Transverse colon (tissue), 3 donors: Measurements from ENCODE around the gene CHST3.

Experiments used
- POLR2A ChIP-seq: fragments of 450-650 bp; IDR thresholded peaks from one replicate; pipeline ENCODE4 v1.6.1; 2016; ENCODE audit warnings: antibody characterized with exemption, mild to moderate bottlenecking, moderate library complexity
- POLR2AphosphoS5 ChIP-seq, 3 donors: sonication (generic); formaldehyde crosslinking; IDR thresholded peaks; one replicate each; pipeline ENCODE4 v1.6.1; 2016; ENCODE audit warnings: antibody characterized with exemption in 3 of 3

DNA sequence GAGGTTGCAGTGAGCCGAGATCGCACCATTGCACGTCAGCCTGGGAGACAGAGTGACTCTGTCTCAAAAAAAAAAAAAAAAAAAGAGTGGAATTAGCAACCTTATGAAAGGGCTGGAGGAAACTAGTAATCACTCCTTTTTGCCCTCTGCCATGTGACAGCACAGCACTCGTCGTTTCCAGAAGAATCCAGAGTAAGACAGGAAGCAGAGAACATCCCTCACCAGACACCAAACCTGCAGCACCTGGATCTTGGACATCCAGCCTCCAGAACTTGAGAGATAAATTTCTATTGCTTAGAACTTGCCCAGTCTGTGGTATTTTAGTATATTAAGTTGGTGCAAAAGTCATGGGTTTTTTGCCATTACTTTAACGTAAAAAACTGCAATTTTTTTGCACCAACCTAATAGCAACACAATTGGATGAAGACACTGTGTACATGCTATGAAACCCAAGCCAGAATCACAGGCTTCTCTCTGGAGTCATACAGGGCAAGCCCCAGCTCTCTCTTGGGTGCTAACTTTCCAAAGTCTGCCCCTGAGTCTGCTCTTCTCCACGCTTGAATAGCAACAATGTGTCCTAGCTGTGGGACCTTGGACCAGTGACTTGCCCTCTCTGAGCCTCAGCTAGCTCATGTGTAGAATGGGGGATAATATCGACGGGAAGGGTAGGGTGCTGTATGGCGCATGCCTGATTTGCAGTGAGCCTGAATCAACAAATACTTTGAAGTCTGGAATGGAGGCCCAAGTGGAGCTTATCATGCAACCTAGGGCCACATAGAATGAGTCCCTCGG, 55.1 kb downstream of the CHST3 start:
- TF ChIP-seq POLR2A (no peak), POLR2AphosphoS5 (IDR thresholded peaks at IDR 0.05) (no peak)
